Measurements from ENCODE around the gene PDK3.

DNA sequence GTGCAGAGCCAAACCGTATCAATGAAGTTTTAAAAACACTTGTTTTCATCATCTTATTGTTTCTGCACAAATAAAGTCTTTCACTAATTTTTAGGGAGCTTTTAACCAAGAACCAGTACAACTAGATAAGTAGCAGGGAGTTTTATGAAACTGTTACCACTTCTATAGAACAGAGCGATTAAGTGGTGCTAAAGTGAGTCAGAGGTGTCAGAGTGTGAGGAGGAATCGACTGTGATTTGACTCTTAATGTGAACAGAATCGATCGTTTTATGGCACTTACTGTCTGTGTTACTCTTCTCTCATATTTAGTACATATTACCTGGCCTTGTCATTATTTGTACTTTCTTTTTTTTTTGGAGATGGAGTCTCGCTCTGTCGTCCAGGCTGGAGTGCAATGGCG, 43.3 kb downstream of the PDK3 start:
- TF ChIP-seq CTCF (IDR thresholded peaks at IDR 0.05; ENCODE audit: poor library complexity): no peak
- TF ChIP-seq EZH2phosphoT487 (IDR thresholded peaks at IDR 0.05; ENCODE audit: low read depth, severe bottlenecking, unreplicated experiment): no peak

All from hepatocyte (in vitro differentiated cells).